ENCODE results near the gene PALMD.

DNA sequence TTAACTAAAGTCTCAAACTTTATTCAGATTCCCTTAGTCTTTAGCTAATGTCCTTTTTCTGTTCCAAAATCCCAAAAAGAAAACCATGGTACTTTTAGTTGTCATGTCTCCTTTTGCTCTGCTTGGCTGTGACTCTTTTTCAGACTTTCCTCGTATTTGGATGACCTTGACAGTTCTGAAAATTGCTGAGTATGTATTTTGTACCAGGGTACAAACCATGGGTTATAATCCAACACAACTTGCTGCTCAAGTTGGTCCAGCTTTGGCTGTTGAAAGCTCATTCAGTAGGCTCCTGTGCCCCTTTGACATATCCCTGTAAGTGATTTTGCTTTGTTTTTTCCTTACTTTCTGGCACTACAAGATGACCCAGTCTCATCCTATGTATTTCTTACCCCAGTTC is 51.7 kb downstream of the PALMD start:
- TF ChIP-seq, protein P1, sequence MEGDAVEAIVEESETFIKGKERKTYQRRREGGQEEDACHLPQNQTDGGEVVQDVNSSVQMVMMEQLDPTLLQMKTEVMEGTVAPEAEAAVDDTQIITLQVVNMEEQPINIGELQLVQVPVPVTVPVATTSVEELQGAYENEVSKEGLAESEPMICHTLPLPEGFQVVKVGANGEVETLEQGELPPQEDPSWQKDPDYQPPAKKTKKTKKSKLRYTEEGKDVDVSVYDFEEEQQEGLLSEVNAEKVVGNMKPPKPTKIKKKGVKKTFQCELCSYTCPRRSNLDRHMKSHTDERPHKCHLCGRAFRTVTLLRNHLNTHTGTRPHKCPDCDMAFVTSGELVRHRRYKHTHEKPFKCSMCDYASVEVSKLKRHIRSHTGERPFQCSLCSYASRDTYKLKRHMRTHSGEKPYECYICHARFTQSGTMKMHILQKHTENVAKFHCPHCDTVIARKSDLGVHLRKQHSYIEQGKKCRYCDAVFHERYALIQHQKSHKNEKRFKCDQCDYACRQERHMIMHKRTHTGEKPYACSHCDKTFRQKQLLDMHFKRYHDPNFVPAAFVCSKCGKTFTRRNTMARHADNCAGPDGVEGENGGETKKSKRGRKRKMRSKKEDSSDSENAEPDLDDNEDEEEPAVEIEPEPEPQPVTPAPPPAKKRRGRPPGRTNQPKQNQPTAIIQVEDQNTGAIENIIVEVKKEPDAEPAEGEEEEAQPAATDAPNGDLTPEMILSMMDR (IDR thresholded peaks at IDR 0.05): no peak
- TF ChIP-seq ZFX (IDR thresholded peaks at IDR 0.05; ENCODE audit: borderline replicate concordance): no peak
